Calu3 (cell line): ENCODE measurements around the gene PTGR1. TPM values are rescaled to one million over a fixed set of nuclear protein-coding genes. Genes with fewer than 3 reads are reported as not detected.
"Not testable (repeated sequence)": the region's sequence is repeated elsewhere in the genome, so short reads cannot be mapped to it uniquely, and the experiment has no call there.

Source experiments
- BruUV-seq: library from RNA; stranded (reverse); fragments of 400-500 nt; replicated peaks from 2 replicates; lab custom pipeline; 2021; lab: Mats Ljungman, UMichigan
- CTCF ChIA-PET: fragments of 300-600 bp; sonication (Branson Sonifier 250); formaldehyde crosslinking; loops from one replicate; lab custom pipeline; 2022; ENCODE audit warnings: antibody characterized with exemption; lab: Charles Lee
- DNase-seq: peaks from one replicate; pipeline ENCODE4 v3.0.0; 2022
- H3K27ac Mint-ChIP-seq: one replicate; pipeline ENCODE4 v1.8.0; 2022; ENCODE audit warnings: mixed read lengths; ENCODE audit not compliant: unreplicated experiment
- H3K27me3 Mint-ChIP-seq: one replicate; pipeline ENCODE4 v1.8.0; 2022; ENCODE audit warnings: mixed read lengths; ENCODE audit not compliant: unreplicated experiment
- H3K36me3 Mint-ChIP-seq: one replicate; pipeline ENCODE4 v1.8.0; 2022; ENCODE audit warnings: mild to moderate bottlenecking, moderate library complexity, mixed read lengths; ENCODE audit not compliant: insufficient read depth, unreplicated experiment
- H3K4me1 Mint-ChIP-seq: one replicate; pipeline ENCODE4 v1.8.0; 2022; ENCODE audit warnings: mild to moderate bottlenecking, low read depth, mixed read lengths; ENCODE audit not compliant: unreplicated experiment
- H3K4me3 Mint-ChIP-seq: one replicate; pipeline ENCODE4 v1.8.0; 2022; ENCODE audit warnings: mild to moderate bottlenecking, low read depth, moderate library complexity, mixed read lengths; ENCODE audit not compliant: unreplicated experiment
- H3K9me3 Mint-ChIP-seq: one replicate; pipeline ENCODE4 v1.8.0; 2022; ENCODE audit warnings: low read depth, mixed read lengths; ENCODE audit not compliant: unreplicated experiment
- intact Hi-C: fragments of 100-400 bp; cut with micrococcal nuclease; formaldehyde crosslinking; loops from one replicate; pipeline ENCODE4 v1.10.0; 2022; ENCODE audit not compliant: unreplicated experiment
- total RNA-seq: library from RNA; stranded (reverse); gene quantifications from 2 replicates; pipeline ENCODE4 v1.2.3, GENCODE V29; 2022
- TF ChIP-seq, protein P1 (sequence below): fragments of 200-600 bp; IDR thresholded peaks from one replicate; pipeline ENCODE4 v1.8.0; 2022; ENCODE audit warnings: antibody characterized with exemption; ENCODE audit not compliant: unreplicated experiment

The PTGR1 gene
- total RNA-seq, 1 experiment from 2014 or later, result 24.2 TPM

DNA sequence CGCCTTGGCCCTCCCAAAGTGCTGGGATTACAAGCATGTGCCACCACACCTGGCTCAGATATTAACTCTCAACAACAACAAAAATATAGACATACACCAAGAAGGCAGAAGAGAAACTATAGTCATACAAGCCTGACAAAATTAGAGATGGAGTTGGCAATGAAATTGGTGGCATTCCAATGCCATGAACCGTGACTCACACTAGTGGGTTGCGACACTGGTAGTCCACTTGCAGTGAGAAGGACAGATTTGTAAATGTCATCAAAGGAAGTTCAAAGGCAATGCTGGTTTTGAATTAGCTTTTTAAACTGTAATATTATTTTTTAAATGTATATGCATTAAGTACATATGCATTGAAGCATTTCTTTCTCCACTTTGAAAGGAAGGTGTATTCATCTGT, 23.2 kb upstream of the PTGR1 start:
- BruUV-seq, result no TSS peak
- peak; percentile 61 for DNase-seq
- CTCF ChIA-PET, result interaction anchor here (4.0 kb wide), 1 partner anchor 24 kb away, joined by 43 read pairs; the partner anchor contains the start of gene PTGR1
- no peak overlapping the region for H3K27ac Mint-ChIP-seq
- intact Hi-C loops, result loop anchor here (1.0 kb wide), 1 partner anchor 24 kb away; no protein-coding TSS in a partner anchor
- no peaks in the 10 kb centered on the region for H3K36me3 Mint-ChIP-seq
- TF ChIP-seq, protein P1, sequence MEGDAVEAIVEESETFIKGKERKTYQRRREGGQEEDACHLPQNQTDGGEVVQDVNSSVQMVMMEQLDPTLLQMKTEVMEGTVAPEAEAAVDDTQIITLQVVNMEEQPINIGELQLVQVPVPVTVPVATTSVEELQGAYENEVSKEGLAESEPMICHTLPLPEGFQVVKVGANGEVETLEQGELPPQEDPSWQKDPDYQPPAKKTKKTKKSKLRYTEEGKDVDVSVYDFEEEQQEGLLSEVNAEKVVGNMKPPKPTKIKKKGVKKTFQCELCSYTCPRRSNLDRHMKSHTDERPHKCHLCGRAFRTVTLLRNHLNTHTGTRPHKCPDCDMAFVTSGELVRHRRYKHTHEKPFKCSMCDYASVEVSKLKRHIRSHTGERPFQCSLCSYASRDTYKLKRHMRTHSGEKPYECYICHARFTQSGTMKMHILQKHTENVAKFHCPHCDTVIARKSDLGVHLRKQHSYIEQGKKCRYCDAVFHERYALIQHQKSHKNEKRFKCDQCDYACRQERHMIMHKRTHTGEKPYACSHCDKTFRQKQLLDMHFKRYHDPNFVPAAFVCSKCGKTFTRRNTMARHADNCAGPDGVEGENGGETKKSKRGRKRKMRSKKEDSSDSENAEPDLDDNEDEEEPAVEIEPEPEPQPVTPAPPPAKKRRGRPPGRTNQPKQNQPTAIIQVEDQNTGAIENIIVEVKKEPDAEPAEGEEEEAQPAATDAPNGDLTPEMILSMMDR, result no peak
- no peak overlapping the region for H3K4me3 Mint-ChIP-seq
- H3K27me3 Mint-ChIP-seq, result no peaks in the 10 kb centered on the region
- no peaks in the 10 kb centered on the region for H3K9me3 Mint-ChIP-seq
- no peaks in the 10 kb centered on the region for H3K4me1 Mint-ChIP-seq

DNA sequence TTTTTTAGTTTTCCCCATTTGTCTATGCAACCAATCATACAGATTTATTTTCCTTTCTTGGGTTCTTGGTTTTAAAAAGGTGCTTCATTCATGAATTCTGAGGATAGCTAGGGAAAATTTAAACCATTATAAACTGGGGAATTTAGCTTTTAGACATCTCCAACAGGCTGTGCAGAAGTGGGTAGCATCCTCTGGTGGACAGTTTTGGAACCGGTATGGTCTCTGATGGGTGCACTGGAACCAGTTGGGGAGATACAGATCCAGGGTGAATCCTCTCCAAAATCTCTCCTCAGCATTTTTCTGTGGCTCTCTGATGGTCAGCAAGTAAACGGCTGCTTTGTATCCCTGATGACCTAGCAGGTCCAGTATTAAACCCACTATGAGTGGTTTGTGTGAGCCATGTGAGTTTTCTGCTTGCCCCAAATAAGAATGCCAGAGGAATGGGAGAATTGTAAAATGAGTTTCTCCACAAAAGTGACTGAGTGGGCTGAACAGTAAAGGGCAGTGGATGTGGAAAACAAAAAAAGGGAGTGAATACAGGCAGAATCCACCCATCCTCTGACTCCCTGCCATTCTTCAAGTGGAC, 22.5 kb upstream of the PTGR1 start:
- no peaks in the 10 kb centered on the region for H3K4me1 Mint-ChIP-seq
- TF ChIP-seq, protein P1, result peak; percentile 54
- no peak overlapping the region for H3K27ac Mint-ChIP-seq
- DNase-seq, result peak; percentile 50
- BruUV-seq, result no TSS peak
- no peak overlapping the region for H3K4me3 Mint-ChIP-seq
- no peaks in the 10 kb centered on the region for H3K36me3 Mint-ChIP-seq
- H3K9me3 Mint-ChIP-seq, result no peaks in the 10 kb centered on the region
- CTCF ChIA-PET, result interaction anchor here (0.7 to 4.0 kb wide), 4 partner anchors 9 to 23 kb away, joined by 3 to 43 read pairs (median 4); partner anchors contain the start of genes DNAJC25 and PTGR1
- intact Hi-C loops, result loop anchor here (1.0 kb wide), 1 partner anchor 24 kb away; no protein-coding TSS in a partner anchor
- no peaks in the 10 kb centered on the region for H3K27me3 Mint-ChIP-seq

DNA sequence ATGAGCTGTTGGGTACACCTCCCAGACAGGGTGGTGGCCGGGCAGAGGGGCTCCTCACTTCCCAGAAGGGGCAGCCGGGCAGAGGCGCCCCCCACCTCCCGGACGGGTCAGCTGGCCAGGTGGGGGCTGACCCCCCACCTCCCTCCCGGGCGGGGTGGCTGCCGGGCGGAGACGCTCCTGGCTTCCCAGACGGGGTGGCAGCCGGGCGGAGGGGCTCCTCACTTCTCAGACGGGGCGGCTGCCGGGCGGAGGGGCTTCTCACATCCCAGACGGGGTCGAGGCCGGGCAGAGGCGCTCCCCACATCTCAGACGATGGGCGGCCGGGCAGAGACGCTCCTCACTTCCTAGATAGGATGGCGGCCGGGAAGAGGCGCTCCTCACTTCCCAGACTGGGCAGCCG, 17.9 kb upstream of the PTGR1 start:
- CTCF ChIA-PET, intact Hi-C loops, H3K36me3 Mint-ChIP-seq, H3K27me3 Mint-ChIP-seq, BruUV-seq, H3K4me3 Mint-ChIP-seq, H3K27ac Mint-ChIP-seq, H3K9me3 Mint-ChIP-seq, DNase-seq: not testable (repeated sequence)
- peaks cover 11% of the 10 kb centered on the region for H3K4me1 Mint-ChIP-seq

DNA sequence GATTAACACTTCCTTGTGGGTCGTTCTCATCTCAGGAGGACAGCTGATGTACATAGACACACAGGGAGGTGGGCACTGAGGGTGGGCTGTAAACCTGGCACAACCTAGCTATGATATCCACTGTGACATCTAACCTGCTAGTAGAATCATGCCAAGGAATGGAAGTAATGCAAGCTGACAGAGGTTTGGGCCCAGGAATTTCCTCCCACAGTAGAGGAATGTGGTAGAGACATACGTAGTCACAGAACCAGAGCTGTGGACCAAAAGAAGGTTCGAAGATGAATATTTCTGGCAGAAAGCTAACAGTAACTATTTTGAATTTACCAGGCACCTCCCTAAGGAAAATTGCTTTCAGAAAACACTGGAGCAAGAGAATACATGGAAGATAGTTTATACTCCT, 16.5 kb upstream of the PTGR1 start:
- TF ChIP-seq, protein P1, result no peak
- Mint-ChIP-seq H3K4me3 (no peak overlapping the region), H3K9me3 (no peaks in the 10 kb centered on the region), H3K27ac (no peak overlapping the region), H3K27me3 (no peaks in the 10 kb centered on the region), H3K4me1 (peaks cover 11% of the 10 kb centered on the region), H3K36me3 (no peaks in the 10 kb centered on the region)
- no TSS peak for BruUV-seq
- intact Hi-C loops, result no loop called here
- DNase-seq, result no peak
- CTCF ChIA-PET, result interaction anchor here (1.2 kb wide), 1 partner anchor 10 kb away, joined by 7 read pairs; no protein-coding TSS in a partner anchor
